Measurements from ENCODE around the gene MALRD1.

Gene MALRD1

DNA sequence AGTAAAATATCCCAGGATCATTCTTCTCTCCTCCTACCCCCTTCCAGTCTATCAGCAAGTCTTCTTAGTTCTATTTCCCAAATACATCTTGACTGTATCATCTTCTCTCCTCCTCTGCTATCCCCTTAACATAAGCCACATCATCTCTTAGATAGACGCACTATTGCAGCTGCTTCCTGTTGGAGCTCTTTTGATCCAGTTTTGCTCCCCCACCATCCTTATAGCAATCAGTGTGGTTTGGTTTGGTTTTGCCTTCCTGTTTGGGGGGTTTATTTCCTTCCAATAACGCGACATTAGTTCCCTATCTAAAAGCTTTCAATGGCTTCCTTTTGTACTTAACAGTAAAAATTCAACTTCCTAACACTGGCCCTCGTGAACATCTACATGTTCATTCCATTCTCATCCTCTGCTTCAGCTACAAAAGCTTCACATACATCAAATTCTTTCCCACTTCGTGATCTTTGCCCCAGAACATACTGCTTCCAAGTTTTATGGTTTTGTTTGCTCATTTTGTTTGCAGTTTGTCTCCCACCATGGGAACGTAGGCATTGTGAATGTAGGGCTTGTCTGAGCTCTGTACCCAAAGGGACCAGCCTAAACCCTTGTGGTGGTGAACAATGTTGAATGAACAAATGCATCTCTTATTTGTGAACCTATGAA, 734.0 kb downstream of the MALRD1 start:
- H3K9ac ChIP-seq (ENCODE audit: low read depth, low read length), result no peak overlapping the region
- no peaks in the 10 kb centered on the region for H3K36me3 ChIP-seq (ENCODE audit: insufficient read depth, low read length)
- WGBS, result 92% methylated on average over 6 of the region's 6 CpGs
- no peaks in the 10 kb centered on the region for H3K9me3 ChIP-seq (ENCODE audit: insufficient read depth, low read depth, low read length)
- no peak overlapping the region for H3K4me3 ChIP-seq (ENCODE audit: low read length)
- H3K27me3 ChIP-seq (ENCODE audit: insufficient read depth, low read length), result no peaks in the 10 kb centered on the region
- H3K27ac ChIP-seq (ENCODE audit: low read depth, low read length), result no peak overlapping the region
- peaks cover 8% of the 10 kb centered on the region; the same call in 1 of the 2 replicates for H3K4me1 ChIP-seq (ENCODE audit: insufficient read depth, low read length)

- H3K4me1 ChIP-seq (ENCODE audit: insufficient read depth, low read length), result peaks cover 14% of the 10 kb centered on the region
- 80% methylated on average over 2 of the region's 4 CpGs for WGBS
Observed at GRCh38 chr10:19783721-19784120, 735.1 kb downstream of the MALRD1 start.

More at GRCh38 chr10:19783721-19784120, 735.1 kb downstream of the MALRD1 start:
- Histone ChIP-seq H3K9ac (ENCODE audit: low read depth, low read length) (no peak overlapping the region), H3K27me3 (ENCODE audit: insufficient read depth, low read length) (no peaks in the 10 kb centered on the region), H3K36me3 (ENCODE audit: insufficient read depth, low read length) (no peaks in the 10 kb centered on the region), H3K4me3 (ENCODE audit: low read length) (no peak overlapping the region), H3K9me3 (ENCODE audit: insufficient read depth, low read depth, low read length) (no peaks in the 10 kb centered on the region), H3K27ac (ENCODE audit: low read depth, low read length) (no peak overlapping the region)
